ENCODE data around the gene DNAAF9.
A peak's percentile ranks its signal among the peaks of the same experiment; 100 is the strongest.

The DNAAF9 gene

GRCh38 chr20:3413393-3413889, 6.0 kb upstream of the DNAAF9 start:
- ATAC-seq (ENCODE audit: low read depth) (no peak), DNase-seq (ENCODE audit: low spot score) (no peak)
- Histone ChIP-seq H3K27ac (ENCODE audit: poor library complexity, severe bottlenecking) (no peak overlapping the region), H3K4me1 (ENCODE audit: insufficient read depth, poor library complexity, severe bottlenecking) (no peaks in the 10 kb centered on the region), H3K27me3 (ENCODE audit: insufficient read depth, poor library complexity, severe bottlenecking) (no peaks in the 10 kb centered on the region), H3K4me3 (ENCODE audit: severe bottlenecking) (no peak overlapping the region), H3K36me3 (ENCODE audit: low read depth) (no peaks in the 10 kb centered on the region), H3K9me3 (ENCODE audit: severe bottlenecking) (no peaks in the 10 kb centered on the region)
- TF ChIP-seq, protein P1, sequence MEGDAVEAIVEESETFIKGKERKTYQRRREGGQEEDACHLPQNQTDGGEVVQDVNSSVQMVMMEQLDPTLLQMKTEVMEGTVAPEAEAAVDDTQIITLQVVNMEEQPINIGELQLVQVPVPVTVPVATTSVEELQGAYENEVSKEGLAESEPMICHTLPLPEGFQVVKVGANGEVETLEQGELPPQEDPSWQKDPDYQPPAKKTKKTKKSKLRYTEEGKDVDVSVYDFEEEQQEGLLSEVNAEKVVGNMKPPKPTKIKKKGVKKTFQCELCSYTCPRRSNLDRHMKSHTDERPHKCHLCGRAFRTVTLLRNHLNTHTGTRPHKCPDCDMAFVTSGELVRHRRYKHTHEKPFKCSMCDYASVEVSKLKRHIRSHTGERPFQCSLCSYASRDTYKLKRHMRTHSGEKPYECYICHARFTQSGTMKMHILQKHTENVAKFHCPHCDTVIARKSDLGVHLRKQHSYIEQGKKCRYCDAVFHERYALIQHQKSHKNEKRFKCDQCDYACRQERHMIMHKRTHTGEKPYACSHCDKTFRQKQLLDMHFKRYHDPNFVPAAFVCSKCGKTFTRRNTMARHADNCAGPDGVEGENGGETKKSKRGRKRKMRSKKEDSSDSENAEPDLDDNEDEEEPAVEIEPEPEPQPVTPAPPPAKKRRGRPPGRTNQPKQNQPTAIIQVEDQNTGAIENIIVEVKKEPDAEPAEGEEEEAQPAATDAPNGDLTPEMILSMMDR (IDR thresholded peaks at IDR 0.05; ENCODE audit: poor library complexity, severe bottlenecking): no peak

DNA sequence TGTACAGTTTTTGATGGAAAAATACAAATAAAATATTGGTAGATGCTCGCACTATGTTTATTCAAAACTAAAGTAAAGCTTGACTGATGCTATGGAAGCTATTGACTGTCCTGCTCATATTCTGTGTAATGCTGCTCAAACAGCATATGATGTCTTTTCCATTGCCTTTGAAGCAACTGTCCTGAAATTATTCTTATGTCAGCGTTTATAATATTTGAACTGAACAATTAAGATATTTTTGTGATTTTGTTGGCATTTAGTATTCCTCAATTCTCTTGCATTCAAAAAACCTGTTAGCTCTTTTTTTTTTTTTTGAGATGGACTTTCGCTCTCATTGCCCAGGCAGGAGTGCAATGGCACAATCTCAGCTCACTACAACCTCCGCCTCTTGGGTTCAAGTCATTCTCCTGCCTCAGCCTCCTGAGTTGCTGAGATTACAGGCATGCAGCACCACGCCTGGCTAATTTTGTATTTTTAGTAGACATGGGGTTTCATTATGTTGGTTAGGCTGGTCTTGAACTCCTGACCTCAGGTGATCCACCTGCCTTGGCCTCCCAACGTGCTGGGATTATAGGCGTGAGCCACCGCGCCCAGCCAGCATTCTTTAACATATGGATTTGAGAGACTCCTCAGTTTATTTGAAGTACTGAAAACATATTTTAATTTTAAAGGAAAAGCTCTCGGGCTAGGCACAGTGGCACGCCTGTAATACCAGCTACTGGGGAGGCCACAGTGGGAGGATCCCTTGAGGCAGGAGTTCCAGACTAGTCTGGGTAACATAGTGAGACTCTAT, 5.3 kb upstream of the DNAAF9 start:
- ATAC-seq (ENCODE audit: low read depth) (no peak), DNase-seq (ENCODE audit: low spot score) (no peak)
- no peak overlapping the region for H3K4me3 ChIP-seq (ENCODE audit: severe bottlenecking)
- TF ChIP-seq, protein P1 (IDR thresholded peaks at IDR 0.05; ENCODE audit: poor library complexity, severe bottlenecking): no peak
- H3K27ac ChIP-seq (ENCODE audit: poor library complexity, severe bottlenecking): no peak overlapping the region
- H3K4me1 ChIP-seq (ENCODE audit: insufficient read depth, poor library complexity, severe bottlenecking): no peaks in the 10 kb centered on the region
- no peaks in the 10 kb centered on the region for H3K36me3 ChIP-seq (ENCODE audit: low read depth)
- H3K9me3 ChIP-seq (ENCODE audit: severe bottlenecking): no peaks in the 10 kb centered on the region
- no peaks in the 10 kb centered on the region for H3K27me3 ChIP-seq (ENCODE audit: insufficient read depth, poor library complexity, severe bottlenecking)

- Histone ChIP-seq H3K36me3 (ENCODE audit: low read depth) (no peaks in the 10 kb centered on the region), H3K27me3 (ENCODE audit: insufficient read depth, poor library complexity, severe bottlenecking) (no peaks in the 10 kb centered on the region), H3K27ac (ENCODE audit: poor library complexity, severe bottlenecking) (no peak overlapping the region), H3K9me3 (ENCODE audit: severe bottlenecking) (no peaks in the 10 kb centered on the region), H3K4me1 (ENCODE audit: insufficient read depth, poor library complexity, severe bottlenecking) (no peaks in the 10 kb centered on the region), H3K4me3 (ENCODE audit: severe bottlenecking) (no peak overlapping the region)
- DNase-seq (ENCODE audit: low spot score) (no peak), ATAC-seq (ENCODE audit: low read depth) (no peak)
- TF ChIP-seq, protein P1 (IDR thresholded peaks at IDR 0.05; ENCODE audit: poor library complexity, severe bottlenecking): no peak
Observed at GRCh38 chr20:3410464-3410863, 3.0 kb upstream of the DNAAF9 start.

GRCh38 chr20:3409417-3409816, 1.9 kb upstream of the DNAAF9 start:
- no peaks in the 10 kb centered on the region for H3K27me3 ChIP-seq (ENCODE audit: insufficient read depth, poor library complexity, severe bottlenecking)
- ATAC-seq (ENCODE audit: low read depth) (no peak), DNase-seq (ENCODE audit: low spot score) (no peak)
- H3K9me3 ChIP-seq (ENCODE audit: severe bottlenecking): no peaks in the 10 kb centered on the region
- no peaks in the 10 kb centered on the region for H3K36me3 ChIP-seq (ENCODE audit: low read depth)
- H3K27ac ChIP-seq (ENCODE audit: poor library complexity, severe bottlenecking): peak overlapping the region; percentile 67
- TF ChIP-seq, protein P1 (IDR thresholded peaks at IDR 0.05; ENCODE audit: poor library complexity, severe bottlenecking): no peak
- peaks cover 5% of the 10 kb centered on the region for H3K4me1 ChIP-seq (ENCODE audit: insufficient read depth, poor library complexity, severe bottlenecking)
- H3K4me3 ChIP-seq (ENCODE audit: severe bottlenecking): no peak overlapping the region
